Glutamatergic neuron (in vitro differentiated cells): ENCODE measurements around the gene RMI2. TPM values are rescaled to one million over a fixed set of nuclear protein-coding genes. Genes with fewer than 3 reads are reported as not detected.

Experiments
- DNase-seq: peaks from one replicate; pipeline ENCODE4 v3.0.0; 2022
- H3K27ac Mint-ChIP-seq: one replicate; pipeline ENCODE4 v1.8.0; 2020; ENCODE audit warnings: mild to moderate bottlenecking, mixed read lengths, inconsistent platforms; ENCODE audit not compliant: unreplicated experiment
- H3K27me3 Mint-ChIP-seq: one replicate; pipeline ENCODE4 v1.8.0; 2020; ENCODE audit warnings: mild to moderate bottlenecking, moderate library complexity, mixed read lengths, inconsistent platforms; ENCODE audit not compliant: unreplicated experiment
- H3K36me3 Mint-ChIP-seq: one replicate; pipeline ENCODE4 v1.8.0; 2020; ENCODE audit warnings: mild to moderate bottlenecking, mixed read lengths, inconsistent platforms; ENCODE audit not compliant: unreplicated experiment
- H3K4me1 Mint-ChIP-seq: one replicate; pipeline ENCODE4 v1.8.0; 2020; ENCODE audit warnings: mild to moderate bottlenecking, low read depth, mixed read lengths, inconsistent platforms; ENCODE audit not compliant: unreplicated experiment
- H3K4me3 Mint-ChIP-seq: one replicate; pipeline ENCODE4 v1.8.0; 2020; ENCODE audit warnings: mild to moderate bottlenecking, mixed read lengths, inconsistent platforms; ENCODE audit not compliant: unreplicated experiment
- H3K9me3 Mint-ChIP-seq: one replicate; pipeline ENCODE4 v1.8.0; 2020; ENCODE audit warnings: mild to moderate bottlenecking, moderate library complexity, mixed read lengths, inconsistent platforms; ENCODE audit not compliant: unreplicated experiment
- total RNA-seq: library from RNA; stranded (reverse); fragmentation: NEBNext Ultra II Directional; extraction: Animal tissue kit (Norgen Biotek cat#: 25700); gene quantifications from one replicate; pipeline ENCODE4 v1.2.1, GENCODE V29; 2021; ENCODE audit not compliant: unreplicated experiment
- TF ChIP-seq, protein P1 (sequence below): fragments of 200-600 bp; sonication (generic); IDR thresholded peaks from one replicate; pipeline ENCODE4 v1.5.0; 2021; ENCODE audit not compliant: partially characterized antibody, unreplicated experiment

The RMI2 gene
- total RNA-seq, 1 donor from 2014 or later = 4.2 TPM

- no peaks in the 10 kb centered on the region for H3K36me3 Mint-ChIP-seq
- H3K9me3 Mint-ChIP-seq = peaks cover 1% of the 10 kb centered on the region
- TF ChIP-seq, protein P1, sequence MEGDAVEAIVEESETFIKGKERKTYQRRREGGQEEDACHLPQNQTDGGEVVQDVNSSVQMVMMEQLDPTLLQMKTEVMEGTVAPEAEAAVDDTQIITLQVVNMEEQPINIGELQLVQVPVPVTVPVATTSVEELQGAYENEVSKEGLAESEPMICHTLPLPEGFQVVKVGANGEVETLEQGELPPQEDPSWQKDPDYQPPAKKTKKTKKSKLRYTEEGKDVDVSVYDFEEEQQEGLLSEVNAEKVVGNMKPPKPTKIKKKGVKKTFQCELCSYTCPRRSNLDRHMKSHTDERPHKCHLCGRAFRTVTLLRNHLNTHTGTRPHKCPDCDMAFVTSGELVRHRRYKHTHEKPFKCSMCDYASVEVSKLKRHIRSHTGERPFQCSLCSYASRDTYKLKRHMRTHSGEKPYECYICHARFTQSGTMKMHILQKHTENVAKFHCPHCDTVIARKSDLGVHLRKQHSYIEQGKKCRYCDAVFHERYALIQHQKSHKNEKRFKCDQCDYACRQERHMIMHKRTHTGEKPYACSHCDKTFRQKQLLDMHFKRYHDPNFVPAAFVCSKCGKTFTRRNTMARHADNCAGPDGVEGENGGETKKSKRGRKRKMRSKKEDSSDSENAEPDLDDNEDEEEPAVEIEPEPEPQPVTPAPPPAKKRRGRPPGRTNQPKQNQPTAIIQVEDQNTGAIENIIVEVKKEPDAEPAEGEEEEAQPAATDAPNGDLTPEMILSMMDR = no peak
- H3K4me1 Mint-ChIP-seq = peaks cover 4% of the 10 kb centered on the region
- no peak overlapping the region for H3K27ac Mint-ChIP-seq
- H3K4me3 Mint-ChIP-seq = no peak overlapping the region
- DNase-seq = no peak
- peaks cover 3% of the 10 kb centered on the region for H3K27me3 Mint-ChIP-seq
Measured at GRCh38 chr16:11310634-11310977, 34.7 kb upstream of the RMI2 start.

GRCh38 chr16:11310997-11311561 lies 34.2 kb upstream of the RMI2 start:
- TF ChIP-seq, protein P1 = no peak
- no peak for DNase-seq
- H3K4me3 Mint-ChIP-seq = no peak overlapping the region
- H3K9me3 Mint-ChIP-seq = peaks cover 1% of the 10 kb centered on the region
- peaks cover 4% of the 10 kb centered on the region for H3K4me1 Mint-ChIP-seq
- peaks cover 3% of the 10 kb centered on the region for H3K27me3 Mint-ChIP-seq
- H3K27ac Mint-ChIP-seq = no peak overlapping the region
- H3K36me3 Mint-ChIP-seq = no peaks in the 10 kb centered on the region

GRCh38 chr16:11312718-11313492 lies 32.4 kb upstream of the RMI2 start:
- no peak overlapping the region for H3K4me3 Mint-ChIP-seq
- peaks cover 4% of the 10 kb centered on the region for H3K4me1 Mint-ChIP-seq
- peaks cover 1% of the 10 kb centered on the region for H3K9me3 Mint-ChIP-seq
- peaks cover 3% of the 10 kb centered on the region for H3K27me3 Mint-ChIP-seq
- TF ChIP-seq, protein P1 = no peak
- no peak for DNase-seq
- H3K36me3 Mint-ChIP-seq = no peaks in the 10 kb centered on the region
- no peak overlapping the region for H3K27ac Mint-ChIP-seq

DNA sequence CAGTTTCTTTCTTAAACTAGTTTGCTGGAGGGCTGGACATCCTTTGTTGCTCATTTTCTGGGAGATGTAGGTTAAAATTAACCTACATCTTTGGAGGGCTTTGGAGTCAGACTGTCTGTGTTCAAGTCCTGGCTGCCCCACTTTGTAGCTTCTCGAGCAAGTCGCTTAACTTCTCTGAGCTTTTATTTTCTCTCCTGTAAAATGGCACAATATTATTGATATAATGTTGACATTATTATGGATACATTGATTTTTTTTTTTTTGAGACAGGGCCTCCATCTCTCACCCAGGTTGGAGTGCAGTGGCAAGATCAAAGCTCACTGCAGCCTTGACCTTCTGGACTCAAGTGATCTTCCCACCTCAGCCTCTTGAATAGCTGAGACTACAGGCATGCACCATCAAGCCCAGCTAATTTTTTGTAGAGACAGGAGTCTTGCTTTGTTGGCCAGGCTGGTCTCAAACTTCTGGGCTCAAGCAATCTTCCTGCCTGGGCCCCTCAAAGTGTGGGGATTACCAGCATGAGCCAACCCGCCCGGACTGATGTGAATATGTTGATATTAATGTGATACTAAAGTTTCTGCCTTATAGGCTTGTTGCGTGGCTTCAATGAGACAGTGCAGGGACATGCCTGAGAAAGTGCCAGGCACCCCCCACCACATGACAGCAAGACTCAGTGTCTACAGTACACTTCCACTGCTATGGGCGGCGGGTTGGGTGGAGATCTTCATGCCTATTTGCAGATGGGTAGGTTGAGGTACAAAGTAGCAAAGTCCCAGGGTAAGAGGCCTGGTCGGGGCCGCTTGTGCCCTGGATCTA lies 31.6 kb upstream of the RMI2 start:
- Mint-ChIP-seq H3K36me3 (no peaks in the 10 kb centered on the region), H3K4me1 (peaks cover 4% of the 10 kb centered on the region), H3K27me3 (peaks cover 3% of the 10 kb centered on the region), H3K27ac (no peak overlapping the region), H3K9me3 (no peaks in the 10 kb centered on the region), H3K4me3 (no peak overlapping the region)
- DNase-seq = no peak
- TF ChIP-seq, protein P1 = no peak
